OCI-LY3 (cell line): Measurements from ENCODE around the gene JAML.

Experiments
- CTCF ChIP-seq: fragments of 200-600, 300-600 bp; sonication (generic); IDR thresholded peaks from 2 replicates; pipeline ENCODE4 v1.5.1; 2014; ENCODE audit warnings: antibody characterized with exemption, low read length, low read depth
- EZH2phosphoT487 ChIP-seq: fragments of 200-600 bp; shearing (Covaris generic); IDR thresholded peaks from 2 replicates; pipeline ENCODE4 v1.6.1; 2018; ENCODE audit warnings: antibody characterized with exemption, mixed run types, low read depth

GRCh38 chr11:118241764-118242098, 16.9 kb upstream of the JAML start:
- TF ChIP-seq CTCF, result no peak
- no peak for TF ChIP-seq EZH2phosphoT487
